Vagina (tissue), 2 donors: ENCODE results near the gene DGCR8.

Experiments used
- CTCF ChIP-seq, 3 experiments: fragments of 450-650 bp in 2 of 3; fragments of 200-600 bp in 1 of 3; sonication (generic) in 1 of 3; IDR thresholded peaks; one replicate each; pipeline ENCODE4 v1.5.1; 2017 to 2019; ENCODE audit warnings: antibody characterized with exemption in 3 of 3, mild to moderate bottlenecking in 2 of 3, moderate library complexity in 2 of 3
- POLR2A ChIP-seq, 2 donors: fragments of 450-650 bp; IDR thresholded peaks; one replicate each; pipeline ENCODE4 v1.6.1; 2017; ENCODE audit warnings: antibody characterized with exemption in 2 of 2, mild to moderate bottlenecking in 2 of 2, moderate library complexity in 2 of 2
- POLR2AphosphoS5 ChIP-seq, 2 donors: sonication (generic); formaldehyde crosslinking; IDR thresholded peaks; one replicate each; pipeline ENCODE4 v1.9.0; 2017; ENCODE audit warnings: antibody characterized with exemption in 2 of 2, mild to moderate bottlenecking in 2 of 2, low read depth in 1 of 2; ENCODE audit not compliant: insufficient read depth in 1 of 2

- no peak for TF ChIP-seq CTCF (IDR thresholded peaks at IDR 0.05)
- TF ChIP-seq POLR2AphosphoS5 (IDR thresholded peaks at IDR 0.05; ENCODE audit: insufficient read depth in 1 of 2, low read depth in 1 of 2) = no peak
- TF ChIP-seq POLR2A (IDR thresholded peaks at IDR 0.05) = no peak
Measured at GRCh38 chr22:20061481-20061861, 18.6 kb upstream of the DGCR8 start.
